H1 (cell line): ENCODE measurements around the gene OR9A2. TPM values are rescaled to one million over a fixed set of nuclear protein-coding genes. Genes with fewer than 3 reads are reported as not detected.

Source experiments
- CTCF ChIA-PET: fragments of 300-600 bp; sonication (Branson Sonifier 250); formaldehyde crosslinking; loops from one replicate; lab custom pipeline; 2021; ENCODE audit not compliant: partially characterized antibody; lab: Charles Lee
- POLR2A ChIA-PET: fragments of 300-600 bp; sonication (Branson Sonifier 250); formaldehyde crosslinking; loops from one replicate; lab custom pipeline; 2021; ENCODE audit warnings: inconsistent platforms; ENCODE audit not compliant: partially characterized antibody; lab: Charles Lee
- DNase-seq, 2 experiments: peaks; one replicate each; pipeline versions ENCODE4 v3.0.0 to v3.0.0-alpha.2; 2010 to 2022; ENCODE audit warnings: low spot score in 2 of 2, low read depth in 1 of 2, mixed read lengths in 1 of 2
- FAIRE-seq: peaks from 2 replicates; lab custom pipeline; 2011; peaks lifted over from hg19 to GRCh38; lab: Jason Lieb, UNC
- H2AFZ ChIP-seq: 2 replicates; pipeline ENCODE4 v1.8.1; 2012; ENCODE audit warnings: low read length, inconsistent platforms
- H2AK5ac ChIP-seq: 2 replicates; pipeline ENCODE4 v1.6.1; 2013; ENCODE audit warnings: low read depth, low read length
- H2BK120ac ChIP-seq: replicated peaks from 2 replicates; pipeline ENCODE3; 2013; ENCODE audit warnings: low read depth, low read length, inconsistent platforms
- H2BK12ac ChIP-seq: 2 replicates; pipeline ENCODE4 v1.6.1; 2013; ENCODE audit warnings: low read depth, low read length
- H2BK15ac ChIP-seq: 2 replicates; pipeline ENCODE4 v1.6.1; 2013; ENCODE audit warnings: low read length
- H2BK20ac ChIP-seq: 2 replicates; pipeline ENCODE4 v1.6.1; 2013; ENCODE audit warnings: low read length
- H2BK5ac ChIP-seq: 2 replicates; pipeline ENCODE4 v1.6.1; 2013; ENCODE audit warnings: low read depth, low read length
- H3K14ac ChIP-seq: 2 replicates; pipeline ENCODE4 v1.6.1; 2013; ENCODE audit warnings: inconsistent platforms; ENCODE audit not compliant: insufficient read length
- H3K18ac ChIP-seq: 2 replicates; pipeline ENCODE4 v1.6.1; 2013; ENCODE audit warnings: low read length; ENCODE audit errors: extremely low read depth
- H3K23ac ChIP-seq: 2 replicates; pipeline ENCODE4 v1.6.1; 2013; ENCODE audit warnings: inconsistent platforms; ENCODE audit not compliant: insufficient read length
- H3K23me2 ChIP-seq: 2 replicates; pipeline ENCODE4 v1.6.1; 2013; ENCODE audit warnings: low read depth, low read length
- H3K27ac ChIP-seq: 2 replicates; pipeline ENCODE4 v1.6.1; 2011; ENCODE audit warnings: low read depth, low read length, inconsistent platforms
- H3K27me3 ChIP-seq, 4 experiments: replicated peaks in 1 of 4; 1 replicate in 1 of 4; 2 replicates in 3 of 4; pipeline versions ENCODE4 v1.6.1 to v1.8.1; 2011 to 2013; ENCODE audit warnings: low read length in 3 of 4, mild to moderate bottlenecking in 3 of 4, inconsistent platforms in 2 of 4, mixed read lengths in 2 of 4, moderate library complexity in 1 of 4; ENCODE audit not compliant: control insufficient read depth in 3 of 4, insufficient read depth in 3 of 4; ENCODE audit errors: extremely low read depth in 1 of 4
- H3K36me3 ChIP-seq, 4 experiments: 2 replicates each; pipeline versions ENCODE4 v1.6.1 to v1.8.1; 2011 to 2013; ENCODE audit warnings: mild to moderate bottlenecking in 4 of 4, low read length in 3 of 4, moderate library complexity in 2 of 4, control low read depth in 1 of 4, inconsistent platforms in 1 of 4; ENCODE audit not compliant: insufficient read depth in 4 of 4, control insufficient read depth in 2 of 4
- H3K4ac ChIP-seq: replicated peaks from 2 replicates; pipeline ENCODE3; 2013; ENCODE audit warnings: low read length, low read depth, mixed read lengths, inconsistent platforms; ENCODE audit not compliant: insufficient read length
- H3K4me1 ChIP-seq, 4 experiments: replicated peaks in 1 of 4; 1 replicate in 1 of 4; 2 replicates in 3 of 4; pipeline versions ENCODE4 v1.6.1 to v1.8.1; 2011 to 2013; ENCODE audit warnings: low read length in 3 of 4, inconsistent platforms in 2 of 4, mixed read lengths in 1 of 4; ENCODE audit not compliant: insufficient read depth in 4 of 4, control insufficient read depth in 3 of 4
- H3K4me2 ChIP-seq, 2 experiments: 2 replicates each; pipeline versions ENCODE4 v1.6.1 to v1.8.1; 2011 to 2013; ENCODE audit warnings: low read depth in 2 of 2, low read length in 2 of 2, control low read depth in 1 of 2, inconsistent platforms in 1 of 2, mild to moderate bottlenecking in 1 of 2; ENCODE audit not compliant: insufficient read depth in 1 of 2
- H3K4me3 ChIP-seq, 4 experiments: fragments of 200-600, 300-600 bp in 1 of 4; sonication (generic), shearing (Covaris generic), sonication (Bioruptor Twin) in 1 of 4; 2 replicates each; pipeline versions ENCODE4 v1.5.1 to v1.8.1; 2011 to 2016; ENCODE audit warnings: low read length in 4 of 4, low read depth in 3 of 4, control low read depth in 2 of 4, inconsistent platforms in 2 of 4, mild to moderate bottlenecking in 2 of 4, mixed read lengths in 1 of 4, moderate library complexity in 1 of 4; ENCODE audit not compliant: insufficient read depth in 2 of 4; ENCODE audit errors: extremely low read depth in 1 of 4
- H3K56ac ChIP-seq: replicated peaks from 2 replicates; pipeline ENCODE3; 2013; ENCODE audit warnings: low read depth, mild to moderate bottlenecking, mixed read lengths, low read length, inconsistent platforms; ENCODE audit not compliant: insufficient read length
- H3K79me1 ChIP-seq: 2 replicates; pipeline ENCODE4 v1.6.1; 2013; ENCODE audit warnings: low read depth, low read length, control low read depth
- H3K79me2 ChIP-seq, 2 experiments: 2 replicates each; pipeline versions ENCODE4 v1.6.1 to v1.8.1; 2012 to 2013; ENCODE audit warnings: low read length in 2 of 2, mild to moderate bottlenecking in 2 of 2, inconsistent platforms in 1 of 2; ENCODE audit not compliant: insufficient read depth in 2 of 2, control insufficient read depth in 1 of 2
- H3K9ac ChIP-seq, 4 experiments: replicated peaks in 1 of 4; 1 replicate in 1 of 4; 2 replicates in 3 of 4; pipeline versions ENCODE4 v1.6.1 to v1.8.1; 2011 to 2013; ENCODE audit warnings: low read depth in 3 of 4, low read length in 3 of 4, control low read depth in 2 of 4, mild to moderate bottlenecking in 2 of 4, moderate library complexity in 2 of 4, inconsistent platforms in 1 of 4; ENCODE audit errors: extremely low read depth in 1 of 4
- H3K9me3 ChIP-seq, 2 experiments: 2 replicates each; pipeline versions ENCODE4 v1.6.1 to v1.8.1; 2012 to 2013; ENCODE audit warnings: mild to moderate bottlenecking in 2 of 2, moderate library complexity in 2 of 2, control low read depth in 1 of 2, inconsistent platforms in 1 of 2, low read depth in 1 of 2, low read length in 1 of 2, mixed read lengths in 1 of 2; ENCODE audit not compliant: insufficient read depth in 2 of 2
- H4K20me1 ChIP-seq, 2 experiments: replicated peaks in 1 of 2; 2 replicates each; pipeline versions ENCODE3 to v1.8.1; 2011 to 2013; ENCODE audit warnings: inconsistent platforms in 2 of 2, low read length in 2 of 2, mild to moderate bottlenecking in 1 of 2; ENCODE audit not compliant: insufficient read depth in 2 of 2, control insufficient read depth in 1 of 2
- H4K5ac ChIP-seq: 2 replicates; pipeline ENCODE4 v1.6.1; 2013; ENCODE audit warnings: low read length, low read depth, mixed read lengths, inconsistent platforms; ENCODE audit not compliant: insufficient read length
- H4K8ac ChIP-seq: 2 replicates; pipeline ENCODE4 v1.8.0; 2013; ENCODE audit warnings: mild to moderate bottlenecking, moderate library complexity, low read length, inconsistent platforms; ENCODE audit not compliant: insufficient read depth; ENCODE audit errors: extremely low read depth
- H4K91ac ChIP-seq: replicated peaks from 2 replicates; pipeline ENCODE3; 2013; ENCODE audit warnings: low read length, mixed read lengths, inconsistent platforms; ENCODE audit not compliant: insufficient read length
- polyA plus RNA-seq, 7 experiments: library from polyadenylated mRNA; depleted of rRNA in 3 of 7; stranded (reverse) in 5 of 7; unstranded in 2 of 7; fragments of >200 nt in 5 of 7; fragments of 200-250 nt in 2 of 7; gene quantifications; 1 replicate in 5 of 7; 2 replicates in 1 of 7; 4 replicates in 1 of 7; pipeline versions ENCODE4 v1.2.1 to v1.2.3, GENCODE V29; 2011 to 2013; ENCODE audit warnings: missing spikeins in 2 of 7, mixed read lengths in 2 of 7
- total RNA-seq: library from RNA; stranded (reverse); fragmentation: NEBNext Ultra II Directional; extraction: Animal tissue kit (Norgen Biotek cat#: 25700); gene quantifications from 2 replicates; pipeline ENCODE4 v1.2.1, GENCODE V29; 2021
- TF ChIP-seq, protein P1 (sequence below), 3 experiments: IDR thresholded peaks; 1 replicate in 2 of 3; 2 replicates in 1 of 3; pipeline versions ENCODE4 v1.5.1 to v1.6.1; 2011; ENCODE audit warnings: low read length in 3 of 3, mild to moderate bottlenecking in 3 of 3, inconsistent platforms in 2 of 3, low read depth in 1 of 3, moderate library complexity in 1 of 3; ENCODE audit not compliant: insufficient read depth in 1 of 3; ENCODE audit errors: control extremely low read depth in 1 of 3

Gene OR9A2
- total and polyA plus RNA-seq, 2 of the 8 experiments (the other 6 are each of a cell fraction or from before 2014, with no cell fraction given) = not detected

DNA sequence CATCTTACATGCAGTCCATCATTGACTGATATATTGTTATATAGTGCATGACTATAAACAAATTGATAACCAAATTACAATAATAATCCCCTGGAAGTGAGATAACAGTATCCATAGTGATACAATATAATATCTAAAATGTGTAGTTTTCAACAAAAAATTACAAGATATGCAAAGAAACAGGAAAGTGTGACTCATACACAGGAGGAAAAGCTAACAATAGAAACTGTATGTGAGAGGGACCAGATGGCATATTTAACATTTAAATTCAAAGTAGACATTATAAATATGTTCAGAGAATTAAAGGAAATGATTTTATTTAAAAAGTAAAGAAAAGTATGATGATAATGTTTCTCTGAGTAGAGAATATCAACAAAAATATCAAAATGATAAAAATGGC is 8.0 kb downstream of the OR9A2 start:
- Histone ChIP-seq H3K79me1 (no peaks in the 10 kb centered on the region), H3K18ac (no peak overlapping the region), H4K8ac (no peak overlapping the region), H2AFZ (no peak overlapping the region), H3K23me2 (no peaks in the 10 kb centered on the region), H4K5ac (no peak overlapping the region), H2BK15ac (no peak overlapping the region), H4K20me1 (no peaks in the 10 kb centered on the region), H3K36me3 (no peaks in the 10 kb centered on the region), H3K9ac (no peak overlapping the region), H3K4me1 (no peaks in the 10 kb centered on the region), H2BK20ac (no peak overlapping the region), H3K14ac (no peak overlapping the region)
- POLR2A ChIA-PET = interaction anchor here (0.7 kb wide), 1 partner anchor 93 kb away, joined by 3 read pairs; no protein-coding TSS in a partner anchor
- FAIRE-seq = no peak
- TF ChIP-seq, protein P1, sequence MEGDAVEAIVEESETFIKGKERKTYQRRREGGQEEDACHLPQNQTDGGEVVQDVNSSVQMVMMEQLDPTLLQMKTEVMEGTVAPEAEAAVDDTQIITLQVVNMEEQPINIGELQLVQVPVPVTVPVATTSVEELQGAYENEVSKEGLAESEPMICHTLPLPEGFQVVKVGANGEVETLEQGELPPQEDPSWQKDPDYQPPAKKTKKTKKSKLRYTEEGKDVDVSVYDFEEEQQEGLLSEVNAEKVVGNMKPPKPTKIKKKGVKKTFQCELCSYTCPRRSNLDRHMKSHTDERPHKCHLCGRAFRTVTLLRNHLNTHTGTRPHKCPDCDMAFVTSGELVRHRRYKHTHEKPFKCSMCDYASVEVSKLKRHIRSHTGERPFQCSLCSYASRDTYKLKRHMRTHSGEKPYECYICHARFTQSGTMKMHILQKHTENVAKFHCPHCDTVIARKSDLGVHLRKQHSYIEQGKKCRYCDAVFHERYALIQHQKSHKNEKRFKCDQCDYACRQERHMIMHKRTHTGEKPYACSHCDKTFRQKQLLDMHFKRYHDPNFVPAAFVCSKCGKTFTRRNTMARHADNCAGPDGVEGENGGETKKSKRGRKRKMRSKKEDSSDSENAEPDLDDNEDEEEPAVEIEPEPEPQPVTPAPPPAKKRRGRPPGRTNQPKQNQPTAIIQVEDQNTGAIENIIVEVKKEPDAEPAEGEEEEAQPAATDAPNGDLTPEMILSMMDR (IDR thresholded peaks at IDR 0.05; ENCODE audit: control extremely low read depth in 1 of 3, insufficient read depth in 1 of 3, low read depth in 1 of 3, low read length in 3 of 3) = no peak
- TF ChIP-seq, all 59 proteins: peak for 0
- H3K4me3 ChIP-seq = no peak overlapping the region
- H3K27ac ChIP-seq = no peak overlapping the region
- no peak overlapping the region for H3K23ac ChIP-seq
- no peak overlapping the region for H2BK120ac ChIP-seq
- H3K27me3 ChIP-seq = no peaks in the 10 kb centered on the region
- H2BK12ac ChIP-seq = no peak overlapping the region
- CTCF ChIA-PET = interaction anchor here (0.7 to 19.0 kb wide), 5 partner anchors 10 to 200 kb away, joined by 3 to 480 read pairs (median 4); partner anchors contain the start of gene TAS2R40
- no peak overlapping the region for H3K4ac ChIP-seq
- H2BK5ac ChIP-seq = no peak overlapping the region
- no peak overlapping the region for H4K91ac ChIP-seq
- H3K79me2 ChIP-seq = no peaks in the 10 kb centered on the region
- no peak overlapping the region for H2AK5ac ChIP-seq
- no peak for DNase-seq
- no peaks in the 10 kb centered on the region for H3K9me3 ChIP-seq
- no peak overlapping the region for H3K56ac ChIP-seq
- H3K4me2 ChIP-seq = no peak overlapping the region
